NCI-H460 (cell line): ENCODE results near the gene CTXN1. TPM values are rescaled to one million over a fixed set of nuclear protein-coding genes. Genes with fewer than 3 reads are reported as not detected.
A peak's percentile ranks its signal among the peaks of the same experiment; 100 is the strongest.
"Not testable (repeated sequence)": the region's sequence is repeated elsewhere in the genome, so short reads cannot be mapped to it uniquely, and the experiment has no call there.

Experiments used
- DNase-seq: peaks from one replicate; pipeline ENCODE4 v3.0.0-alpha.2; 2016; ENCODE audit warnings: low read depth; ENCODE audit errors: extremely low read depth
- polyA plus RNA-seq: library from polyadenylated mRNA; depleted of rRNA; stranded (reverse); fragments of >200 nt; gene quantifications from 2 replicates; pipeline ENCODE4 v1.2.3, GENCODE V29; 2014; cell fraction: nucleus; rRNA removed
- total RNA-seq: library from RNA; depleted of rRNA; stranded (reverse); fragments of >200 nt; shearing (Covaris generic); gene quantifications from 2 replicates; pipeline ENCODE4 v1.2.3, GENCODE V29; 2014; rRNA removed

CTXN1 gene
- total RNA-seq, result 1.4 and 1.7 TPM in 2 replicates
- 0.58 and 4.2 TPM in 2 replicates for polyA plus RNA-seq

DNA sequence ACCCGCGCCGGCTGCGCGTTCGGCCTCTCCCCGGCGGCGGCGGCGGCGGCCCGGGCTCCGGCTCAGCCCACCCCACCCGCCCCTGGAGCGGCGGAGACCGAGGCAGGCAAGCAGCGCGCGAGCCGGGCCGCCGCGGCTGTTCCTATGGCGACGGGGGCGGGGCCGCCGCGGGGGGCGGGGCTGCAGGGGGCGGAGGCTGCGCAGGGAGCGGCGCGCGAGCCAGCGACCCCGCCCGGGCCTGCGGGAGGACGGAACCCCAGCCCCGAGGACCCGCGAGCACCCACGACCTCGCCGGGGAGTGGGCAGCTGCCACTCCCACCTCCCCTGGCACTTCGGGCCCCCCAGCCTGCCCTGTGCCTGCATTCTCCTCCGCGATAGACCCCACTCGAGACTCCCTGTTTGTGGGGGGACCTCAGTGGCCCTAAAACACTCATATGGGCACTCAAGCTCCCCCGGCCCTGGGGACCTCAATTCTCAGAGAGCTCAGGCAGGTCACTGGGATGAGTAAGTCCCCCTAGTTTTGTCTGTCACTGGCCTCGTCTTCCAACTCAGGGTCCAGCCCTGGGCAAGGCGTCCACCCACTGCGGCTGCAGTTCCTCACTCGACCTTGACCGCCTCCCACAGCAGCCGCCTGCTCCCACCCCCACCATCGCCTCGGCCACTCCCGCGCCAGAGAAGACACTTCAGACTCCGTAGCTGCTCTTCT lies at the start of gene CTXN1:
CTXN1 (minus strand) TSS at position 115 of the 706 bp plus-strand sequence. CDS start 597 bp downstream, outside the sequence.
- DNase-seq, result no peak

DNA sequence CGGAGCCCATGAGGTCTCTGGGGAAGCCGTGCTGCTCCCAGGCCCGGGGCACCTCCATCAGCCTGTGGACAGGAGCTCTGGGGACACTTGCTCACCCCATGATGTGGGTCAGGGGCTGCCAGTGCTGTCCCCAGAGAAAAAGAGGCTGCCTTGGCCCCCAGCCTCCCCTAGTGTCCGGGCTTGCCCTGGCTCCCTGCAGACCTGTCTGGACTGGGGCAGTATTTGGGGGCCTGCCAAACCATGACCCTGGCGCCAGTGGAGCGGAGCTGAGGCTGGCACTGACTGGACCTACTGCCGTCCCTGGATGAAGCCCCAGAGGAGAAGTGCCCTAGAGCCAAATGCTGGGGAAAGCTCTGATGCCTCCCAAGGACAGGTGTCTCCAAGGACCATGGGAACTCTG lies 49.1 kb upstream of the CTXN1 start:
- no peak for DNase-seq

DNA sequence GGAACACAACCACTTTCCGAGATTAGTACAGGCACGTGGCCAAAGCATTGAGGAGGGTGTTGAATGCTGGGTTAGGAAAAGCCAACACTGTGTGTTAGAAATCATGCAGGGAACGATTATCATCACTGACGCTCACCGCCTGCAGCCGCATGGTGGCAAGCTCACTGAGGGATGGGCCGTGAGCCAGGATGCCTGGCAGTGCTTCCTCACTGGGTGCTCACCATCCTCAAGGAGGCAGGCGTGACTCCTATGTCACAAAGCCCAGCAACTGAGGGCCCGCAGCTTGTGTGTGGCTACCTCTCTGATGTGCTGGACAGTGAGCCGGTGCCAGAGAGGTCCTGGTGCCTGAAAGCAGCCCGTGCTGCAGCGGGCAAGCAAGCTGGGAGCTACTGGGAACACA lies 47.9 kb upstream of the CTXN1 start:
- no peak for DNase-seq

DNA sequence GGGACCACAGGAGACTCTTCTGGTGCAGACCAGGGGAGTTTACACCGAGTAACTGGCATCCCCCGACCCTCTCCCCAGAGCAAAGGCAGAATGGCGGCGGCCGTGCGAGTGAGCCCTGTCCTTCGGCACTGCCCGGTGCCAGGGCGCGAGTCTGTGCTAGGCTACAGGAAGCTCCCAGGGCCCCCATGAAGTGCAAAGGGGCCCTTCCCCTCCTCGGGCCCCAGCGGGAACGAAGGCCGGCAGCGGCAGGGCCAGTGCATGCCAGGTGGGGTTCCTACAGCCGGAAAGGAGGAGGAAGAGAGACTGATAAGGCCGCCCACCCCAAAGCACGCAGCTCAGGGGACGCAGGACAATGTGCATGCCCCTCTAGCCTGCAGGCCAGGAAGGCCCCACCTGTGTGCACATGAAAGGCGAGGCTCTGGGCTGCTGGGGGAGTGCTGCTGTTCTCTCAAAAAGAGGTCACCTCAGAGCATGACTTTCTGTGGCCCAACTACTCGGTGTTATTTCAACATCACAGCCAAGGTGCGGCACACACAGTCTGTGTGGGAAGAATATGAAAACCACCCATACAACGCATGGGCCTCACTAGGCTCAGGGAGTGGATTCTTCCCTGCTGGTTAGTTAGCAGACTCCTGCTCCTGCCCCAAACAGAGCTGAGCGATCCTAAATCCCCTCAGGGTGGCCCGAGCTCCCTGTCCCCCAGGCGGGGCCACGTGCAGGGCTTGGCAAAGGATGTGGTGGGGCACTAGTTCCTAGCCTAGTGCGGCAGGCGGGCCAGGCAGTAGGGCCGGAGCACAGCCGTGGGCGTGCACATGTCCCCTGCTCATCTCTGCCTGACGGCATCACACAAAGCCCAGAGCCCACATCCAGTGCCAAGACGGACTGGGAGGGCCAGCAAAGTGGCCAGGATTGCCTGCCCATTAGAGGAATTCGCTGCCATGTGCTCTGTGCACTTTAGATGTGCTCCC lies 45.9 kb upstream of the CTXN1 start:
- no peak for DNase-seq

DNA sequence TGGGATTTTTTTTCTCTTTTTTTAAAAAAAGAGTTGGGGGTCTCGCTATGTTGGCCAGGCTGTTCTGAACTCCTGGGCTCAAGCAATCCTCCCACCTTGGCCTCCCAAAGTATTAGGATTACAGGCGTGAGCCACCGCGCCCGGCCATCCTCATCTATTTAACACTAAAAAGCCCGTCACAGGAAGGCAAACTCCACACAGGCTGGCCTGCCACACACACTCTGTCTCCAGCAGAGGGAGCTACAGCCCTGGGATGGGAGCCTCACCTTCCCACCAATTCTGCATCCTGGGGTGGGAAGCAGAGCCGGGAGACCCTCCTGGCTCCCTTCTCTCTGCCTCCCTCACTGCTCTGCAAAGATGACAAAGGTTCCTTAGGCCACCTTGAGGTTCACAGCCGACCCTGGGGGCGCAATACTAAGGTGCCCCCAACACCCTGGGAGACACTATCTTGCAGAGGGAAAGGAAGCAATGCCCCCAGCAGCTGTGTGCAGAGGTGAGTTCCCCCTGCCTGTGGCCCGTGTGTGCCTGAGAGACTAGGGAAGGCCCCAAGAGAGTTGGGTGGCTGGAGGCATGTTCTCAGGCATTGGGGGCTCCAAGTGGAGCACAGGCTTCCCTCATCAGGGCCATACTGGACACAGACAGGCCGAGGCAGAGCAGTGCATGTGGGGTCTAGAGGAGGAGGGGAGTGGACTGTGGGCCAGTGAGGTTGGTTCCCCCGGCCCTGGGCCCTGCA lies 44.9 kb upstream of the CTXN1 start:
- DNase-seq, result peak; percentile 35

DNA sequence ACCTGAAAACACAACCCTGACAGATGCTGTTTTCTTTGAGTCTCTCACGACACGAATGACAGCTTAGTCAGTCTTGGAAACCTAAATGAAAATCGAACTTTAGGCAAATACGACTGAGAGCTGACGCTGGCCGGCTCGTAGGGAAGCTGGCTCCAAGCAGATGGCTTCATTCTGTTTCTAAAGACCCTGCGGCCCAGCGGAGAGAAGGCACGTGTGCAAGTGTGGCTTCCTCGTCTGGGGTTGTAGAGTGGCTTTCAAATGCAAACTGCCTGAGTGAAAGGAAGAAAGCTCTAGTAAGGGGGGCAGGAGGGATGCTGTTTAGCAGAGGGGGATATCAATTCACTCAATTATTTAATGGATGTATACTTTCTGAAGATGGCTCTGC lies 43.6 kb upstream of the CTXN1 start:
- DNase-seq, result no peak

DNA sequence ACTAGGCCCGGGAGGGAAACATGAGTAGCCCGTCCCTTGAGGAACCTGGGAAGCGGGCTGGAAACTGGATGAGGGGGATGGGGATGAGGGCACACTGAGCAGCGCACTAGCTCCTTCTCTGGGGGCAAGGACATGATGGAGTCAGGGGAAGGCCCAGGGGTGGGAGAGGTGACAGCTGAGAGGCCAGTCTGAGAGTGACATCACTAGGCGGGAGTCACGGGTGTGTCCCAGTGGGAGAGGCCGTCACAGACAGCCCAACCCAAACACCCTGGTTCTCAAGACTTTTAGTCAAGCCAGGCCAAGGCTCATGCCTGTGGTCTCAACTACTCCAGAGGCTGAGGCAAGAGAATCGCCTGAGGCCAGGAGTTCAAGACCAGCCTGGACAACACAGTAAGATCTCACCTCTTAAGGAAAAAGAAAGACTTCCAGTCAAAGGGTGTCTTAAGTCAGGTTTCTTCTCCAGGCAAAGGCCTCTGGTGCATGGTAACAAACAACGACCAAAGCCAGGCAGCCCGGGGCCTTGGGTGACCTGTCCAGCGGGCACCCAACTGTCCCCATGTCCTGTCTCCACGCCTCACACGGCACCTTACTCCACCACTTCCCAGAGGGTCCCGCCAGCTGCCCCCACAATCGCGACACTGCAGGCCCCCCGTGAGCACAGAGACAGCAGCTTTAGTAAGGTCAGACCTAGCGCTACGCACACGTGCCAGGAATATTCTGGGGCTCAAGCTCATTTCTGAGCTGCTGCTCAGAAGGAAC lies 43.0 kb upstream of the CTXN1 start:
- DNase-seq, result no peak

DNA sequence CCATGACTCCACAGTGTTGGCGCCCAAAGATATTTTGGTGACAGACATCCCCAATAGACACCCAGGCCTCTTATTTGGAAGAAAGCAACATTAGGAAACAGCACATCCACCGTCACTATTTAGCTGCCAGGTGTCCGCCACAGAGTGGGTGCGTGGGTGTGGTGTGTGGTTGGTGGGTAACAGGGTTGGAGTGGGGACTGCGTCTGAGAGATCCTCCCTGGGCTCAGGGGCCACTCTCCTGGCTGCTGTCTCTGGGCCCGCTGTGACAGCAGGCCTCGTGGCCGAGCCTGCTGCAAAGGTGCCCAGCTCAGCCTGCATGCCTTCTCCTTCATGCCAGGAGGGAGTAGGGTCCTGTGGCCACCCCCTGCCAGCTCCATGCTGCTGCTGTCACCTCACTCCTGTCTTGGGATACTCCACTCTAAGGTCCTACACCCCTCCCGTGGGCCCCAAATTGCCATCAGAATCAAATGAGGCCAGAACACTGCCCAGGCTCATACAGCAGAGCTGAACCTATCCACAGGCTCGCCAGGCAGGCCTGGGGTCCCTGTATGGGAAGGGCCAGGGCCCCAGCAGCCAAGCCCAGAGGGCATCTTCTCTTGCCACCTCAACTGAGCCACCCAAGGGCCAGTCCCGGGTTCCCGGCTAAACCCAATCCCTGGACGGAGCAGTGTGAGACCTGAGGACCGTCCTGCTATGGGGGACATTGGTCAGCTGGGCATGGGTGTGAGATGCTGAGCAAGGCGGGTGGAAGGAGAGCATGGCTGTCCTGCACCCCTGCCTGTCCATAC lies 42.3 kb upstream of the CTXN1 start:
- no peak for DNase-seq

DNA sequence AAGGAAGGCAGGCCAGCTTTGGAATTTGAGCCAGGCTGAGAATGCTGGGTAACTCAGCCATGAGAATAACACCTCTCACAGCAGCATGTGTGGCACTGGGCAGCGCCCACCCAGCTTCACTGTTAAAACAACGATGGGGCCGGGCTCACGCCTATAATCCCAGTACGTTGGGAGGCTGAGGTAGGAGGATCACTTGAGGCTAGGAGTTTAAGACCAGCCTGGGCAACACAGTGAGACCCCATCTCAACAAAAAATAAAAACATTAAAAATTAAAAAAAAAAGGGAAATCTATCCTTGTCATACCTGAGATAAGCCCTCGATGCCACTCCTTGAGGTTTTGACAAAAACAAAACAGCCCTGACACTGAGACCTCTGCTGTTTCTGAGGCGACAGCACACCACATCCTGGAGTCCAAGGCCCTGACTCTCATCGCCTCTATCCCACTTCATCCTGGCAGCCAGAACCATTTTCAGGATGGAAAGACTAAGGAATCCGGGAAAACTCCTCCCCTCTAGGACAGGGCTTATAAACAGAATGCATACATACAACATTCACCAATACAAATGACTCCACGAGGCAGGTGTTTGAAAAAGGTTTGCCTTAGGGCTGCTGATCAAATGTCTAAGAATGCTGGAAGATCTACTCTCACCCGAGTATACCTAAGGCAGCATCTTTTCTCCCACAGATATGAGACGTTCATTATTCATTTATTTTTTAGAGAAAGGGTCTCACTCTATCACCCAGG lies 40.2 kb upstream of the CTXN1 start:
- no peak for DNase-seq

DNA sequence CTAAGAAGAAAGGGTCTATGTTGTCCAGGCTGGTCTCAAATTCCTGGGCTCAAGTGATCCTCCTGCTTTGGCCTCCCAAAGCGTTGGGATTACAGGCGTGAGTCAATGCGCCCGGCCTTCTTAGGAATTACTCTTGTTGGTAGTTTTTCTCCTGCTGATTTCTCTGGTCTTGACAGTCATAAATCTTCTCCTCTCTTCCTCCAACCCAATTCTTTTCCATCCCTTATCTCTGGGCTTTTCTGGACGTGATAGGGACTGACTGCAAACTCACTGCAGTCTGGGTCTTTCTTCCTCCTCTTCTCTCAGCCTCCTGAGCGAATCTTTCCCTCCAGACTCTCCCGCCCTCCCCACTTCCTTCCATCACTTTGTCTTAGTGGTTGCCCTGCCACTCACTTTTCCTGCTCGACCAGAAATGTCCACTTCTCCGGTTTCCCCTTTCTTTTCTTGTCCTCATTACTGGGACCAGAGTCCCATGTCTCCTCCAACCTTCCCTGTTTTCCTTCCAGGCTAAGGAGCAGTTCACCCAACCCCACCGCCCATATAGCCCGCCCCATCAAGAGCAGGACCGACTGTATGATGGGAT lies 39.4 kb upstream of the CTXN1 start:
- DNase-seq, result no peak

DNA sequence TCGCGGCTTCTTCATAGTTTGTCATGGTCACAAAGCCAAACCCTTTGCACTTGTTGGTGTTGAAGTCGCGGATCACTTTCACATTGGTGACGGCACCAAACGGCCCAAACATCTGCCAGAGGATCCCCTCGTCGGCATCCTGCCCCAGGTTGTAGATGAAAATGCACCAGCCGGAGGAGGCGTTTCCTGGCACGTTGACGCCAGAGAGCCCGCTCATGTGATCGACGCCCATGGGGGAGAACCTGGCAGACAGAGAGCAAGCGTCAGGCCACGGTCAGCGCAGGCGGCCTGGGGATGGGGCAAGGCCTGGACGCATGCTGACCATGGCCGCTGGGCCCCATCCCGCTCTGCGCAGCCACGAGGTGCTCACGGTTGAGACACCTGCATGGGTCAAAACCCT lies 37.6 kb upstream of the CTXN1 start:
- DNase-seq, result no peak

DNA sequence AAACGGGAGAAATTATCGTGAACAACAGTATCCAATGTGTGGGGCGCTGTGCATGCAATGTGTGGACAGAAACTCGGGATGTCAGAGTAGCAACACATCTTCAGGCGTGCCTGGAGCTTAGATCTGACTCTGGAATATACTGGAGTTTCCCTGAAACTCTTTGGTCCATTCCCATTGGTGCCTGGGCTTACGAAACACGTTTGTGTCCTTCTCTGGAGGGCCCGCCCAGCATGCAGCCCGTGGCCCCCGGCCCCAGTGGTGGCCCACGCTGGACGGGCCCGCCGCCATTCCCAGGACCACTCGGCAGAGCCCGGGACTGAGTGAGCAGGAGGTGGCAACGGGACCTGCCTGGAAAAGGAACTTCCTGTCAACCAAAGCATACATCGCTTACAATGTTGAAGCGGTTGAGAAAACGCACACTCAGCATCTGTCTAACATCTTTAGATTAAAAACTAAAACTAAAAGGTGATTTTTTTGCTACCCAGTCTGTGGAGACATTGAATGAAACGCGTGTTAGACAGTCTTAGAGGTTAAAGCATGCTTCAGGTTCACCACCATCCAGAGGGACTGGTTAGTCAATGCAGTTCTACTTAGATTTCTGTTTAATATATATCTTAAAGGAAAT lies 36.8 kb upstream of the CTXN1 start:
- no peak for DNase-seq

DNA sequence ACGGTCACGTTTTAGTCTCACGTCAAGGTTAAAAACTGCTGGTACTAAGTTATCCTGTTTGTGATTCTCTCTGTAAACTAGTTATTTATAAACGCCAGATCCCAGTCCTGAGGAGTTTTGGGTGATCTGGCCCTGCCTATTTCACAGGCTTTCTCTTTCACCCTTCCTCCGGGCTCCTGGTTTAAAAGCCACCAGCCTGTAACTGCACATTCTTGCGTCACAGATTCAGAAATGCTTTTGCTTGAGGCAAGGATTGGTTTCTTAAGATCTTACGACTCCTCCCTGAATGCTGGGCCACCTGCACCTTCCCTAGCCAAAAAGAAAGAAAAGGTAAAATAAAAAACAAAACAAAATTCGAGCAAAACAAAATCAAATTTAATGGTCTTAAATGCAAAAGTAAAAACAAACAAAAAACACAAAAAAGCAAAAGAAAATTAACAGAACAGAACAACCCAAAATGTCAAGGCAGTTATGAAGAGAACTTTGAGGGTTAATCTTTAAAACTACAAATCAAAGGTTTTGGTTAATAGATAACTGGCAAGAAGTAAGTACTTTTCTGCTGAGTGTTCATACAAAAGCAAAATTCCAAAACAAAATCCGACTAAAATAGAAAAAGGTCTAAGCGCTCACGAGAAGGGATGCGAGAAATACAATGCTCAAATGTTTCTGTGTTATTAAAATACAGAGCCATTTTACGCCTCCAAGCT lies 36.1 kb upstream of the CTXN1 start:
- no peak for DNase-seq

DNA sequence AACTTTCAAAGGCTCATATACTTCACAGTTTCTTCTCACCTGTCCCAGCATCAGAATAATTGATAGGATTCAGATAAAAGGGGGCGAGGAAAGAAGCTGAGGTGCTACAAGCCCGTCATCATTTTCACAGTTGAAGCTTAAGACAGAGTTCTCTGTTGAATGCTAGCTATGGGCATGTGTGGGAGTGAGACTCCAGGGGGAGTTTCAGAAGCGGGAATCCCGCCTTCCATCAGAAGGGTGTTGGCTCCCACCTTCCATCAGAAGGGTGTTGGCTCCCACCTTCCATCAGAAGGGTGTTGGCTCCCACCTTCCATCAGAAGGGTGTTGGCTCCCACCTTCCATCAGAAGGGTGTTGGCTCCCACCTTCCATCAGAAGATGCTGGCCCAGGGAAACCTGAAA lies 35.1 kb upstream of the CTXN1 start:
- not testable (repeated sequence) for DNase-seq

DNA sequence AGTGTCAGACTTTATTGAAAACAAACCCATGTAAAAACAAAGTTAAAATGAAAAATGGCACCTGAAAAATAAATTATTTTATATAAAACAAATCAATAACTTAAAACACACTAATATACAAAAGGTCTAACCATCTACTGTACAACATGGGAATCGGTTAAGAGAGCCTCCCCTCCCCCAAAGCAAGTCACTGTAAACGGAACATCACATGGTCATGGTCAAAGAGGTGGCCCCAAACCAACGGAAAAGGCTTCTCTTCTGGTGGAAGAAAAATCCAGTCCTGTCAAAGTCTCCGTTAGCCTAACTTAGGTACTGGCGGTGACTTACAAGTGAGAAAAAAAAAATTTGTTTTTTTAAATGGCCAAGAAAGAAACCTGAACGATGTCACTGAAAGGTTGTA lies 33.3 kb upstream of the CTXN1 start:
- no peak for DNase-seq

DNA sequence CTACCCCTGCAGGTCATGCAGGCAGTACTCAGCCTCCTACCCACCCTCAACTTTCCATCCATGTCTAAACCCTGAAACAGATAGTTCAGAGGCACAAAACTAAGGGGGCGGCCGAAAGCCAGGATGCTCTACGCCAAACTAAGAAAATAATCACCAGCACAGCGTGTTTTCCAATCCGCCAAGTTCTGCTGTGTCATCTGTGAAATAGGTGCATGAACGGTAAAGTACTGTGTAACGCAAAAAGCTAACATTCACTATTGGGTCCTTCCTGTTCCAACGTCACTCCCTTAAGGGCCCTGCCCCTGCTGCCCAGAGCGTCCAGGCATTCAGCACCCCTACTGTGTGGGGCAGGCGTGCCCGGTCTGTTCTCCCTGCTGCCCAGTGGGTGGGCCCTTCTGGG lies 29.8 kb upstream of the CTXN1 start:
- no peak for DNase-seq

DNA sequence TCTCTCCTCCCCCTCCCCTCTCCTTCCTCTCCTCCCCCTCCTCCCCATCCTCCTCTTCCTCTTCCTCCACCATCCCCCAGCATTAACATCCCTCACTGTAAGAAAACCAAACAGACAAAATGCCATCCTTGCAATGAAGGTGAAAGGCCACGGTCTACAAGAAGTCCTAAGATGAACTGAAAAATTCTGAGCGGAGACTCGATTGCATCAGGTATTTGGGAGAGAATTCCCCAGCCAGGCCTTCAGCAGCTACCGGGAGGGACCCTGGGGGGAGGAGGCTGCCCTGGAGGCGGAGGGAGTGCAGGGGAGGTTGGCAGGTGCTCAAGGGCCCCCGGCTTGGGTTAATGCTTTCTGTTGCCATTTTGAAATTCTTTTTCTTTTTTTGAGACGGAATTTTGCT lies 27.6 kb upstream of the CTXN1 start:
- no peak for DNase-seq
